GM12891 (cell line): Measurements from ENCODE around the gene FLNC.

Experiments used
- POLR2A ChIP-seq: IDR thresholded peaks from 2 replicates; pipeline ENCODE4 v1.6.1; 2011; ENCODE audit warnings: low read depth, low read length, control low read depth
- POLR2AphosphoS5 ChIP-seq: IDR thresholded peaks from 2 replicates; pipeline ENCODE4 v1.6.1; 2011; ENCODE audit warnings: low read depth, low read length, control low read depth

DNA sequence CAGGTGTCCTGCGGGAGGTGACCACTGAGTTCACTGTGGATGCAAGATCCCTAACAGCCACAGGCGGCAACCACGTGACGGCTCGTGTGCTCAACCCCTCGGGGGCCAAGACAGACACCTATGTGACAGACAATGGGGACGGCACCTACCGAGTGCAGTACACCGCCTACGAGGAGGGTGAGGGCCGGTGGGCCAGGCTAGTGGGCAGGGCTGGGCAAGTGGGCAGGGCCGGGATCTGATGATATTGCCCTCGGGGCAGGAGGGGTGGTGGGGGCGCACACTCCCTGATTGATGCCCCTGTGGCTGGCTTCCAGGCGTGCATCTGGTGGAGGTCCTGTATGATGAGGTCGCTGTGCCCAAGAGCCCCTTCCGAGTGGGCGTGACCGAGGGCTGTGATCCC, 15.8 kb downstream of the FLNC start:
- TF ChIP-seq POLR2A (no peak), POLR2AphosphoS5 (no peak)
